ENCODE results near the gene ZNF354C.
"Not testable (repeated sequence)": the region's sequence is repeated elsewhere in the genome, so short reads cannot be mapped to it uniquely, and the experiment has no call there.

The ZNF354C gene

GRCh38 chr5:179060116-179061008 lies at the start of gene ZNF354C:
Gene ZNF354C, plus strand, starts transcription at chr5:179060373. Its CDS starts 1,696 bp downstream, at chr5:179062069.
- peak; percentile 95 for DNase-seq

- peak; percentile 95 for DNase-seq
Measured at GRCh38 chr5:179023528-179024189, 36.5 kb upstream of the ZNF354C start, which contains the start of gene ZNF879. Gene ZNF879, plus strand, starts transcription at chr5:179023804. Its CDS starts 1,201 bp downstream, at chr5:179025005.

- DNase-seq, result no peak
Measured at GRCh38 chr5:179033004-179033580, 27.1 kb upstream of the ZNF354C start.

GRCh38 chr5:179044765-179045164 lies 15.4 kb upstream of the ZNF354C start:
- DNase-seq, result no peak

GRCh38 chr5:179051784-179052183 lies 8.4 kb upstream of the ZNF354C start:
- DNase-seq, result no peak

- no peak for DNase-seq
Measured at GRCh38 chr5:179054036-179054785, 6.0 kb upstream of the ZNF354C start.

GRCh38 chr5:179054876-179055275 lies 5.3 kb upstream of the ZNF354C start:
- no peak for DNase-seq

GRCh38 chr5:179055436-179055835 lies 4.7 kb upstream of the ZNF354C start:
- no peak for DNase-seq

- DNase-seq, result no peak
Measured at GRCh38 chr5:179055841-179056240, 4.3 kb upstream of the ZNF354C start.

- DNase-seq, result no peak
Measured at GRCh38 chr5:179061025-179061424, 852 bp downstream of the ZNF354C start.

GRCh38 chr5:179065703-179066102 lies 5.5 kb downstream of the ZNF354C start:
- no peak for DNase-seq

- no peak for DNase-seq
Measured at GRCh38 chr5:179079165-179079987, 19.2 kb downstream of the ZNF354C start.

- no peak for DNase-seq
Measured at GRCh38 chr5:179080724-179081123, 20.6 kb downstream of the ZNF354C start.

- no peak for DNase-seq
Measured at GRCh38 chr5:179089502-179089901, 29.3 kb downstream of the ZNF354C start.

GRCh38 chr5:179101282-179101681 lies 41.1 kb downstream of the ZNF354C start:
- not testable (repeated sequence) for DNase-seq

GRCh38 chr5:179110528-179110927 lies 50.4 kb downstream of the ZNF354C start:
- no peak for DNase-seq

GRCh38 chr5:179111267-179112207 lies 51.4 kb downstream of the ZNF354C start:
- peak; percentile 34 for DNase-seq

- DNase-seq, result peak; percentile 29
Measured at GRCh38 chr5:179112469-179113142, 52.4 kb downstream of the ZNF354C start.

- no peak for DNase-seq
Measured at GRCh38 chr5:179113143-179113530, 53.0 kb downstream of the ZNF354C start.
